Measurements from ENCODE around the gene GTPBP3. TPM values are rescaled to one million over a fixed set of nuclear protein-coding genes. Genes with fewer than 3 reads are reported as not detected.
A peak's percentile ranks its signal among the peaks of the same experiment; 100 is the strongest.
"Not testable (repeated sequence)": the region's sequence is repeated elsewhere in the genome, so short reads cannot be mapped to it uniquely, and the experiment has no call there.

Gene GTPBP3
- total RNA-seq, 4 donors from 2014 or later: 6.7 to 21.3 (median 11.1) TPM

- ATAC-seq (no peak), DNase-seq (no peak)
- peaks cover 0 to 6% (median 0%) of the 10 kb centered on the region in 3 donors for H3K27me3 ChIP-seq
- H3K27ac ChIP-seq: peak overlapping the region in 3 of 4 donors; percentile 52 to 75 (median 60)
- in situ Hi-C loops (cut with MboI; ENCODE audit: low sequenced_read_pairs in 4 of 4) (no loop called here), intact Hi-C loops (cut with DNase I; ENCODE audit: low total_unique reads) (no loop called here)
- H3K4me1 ChIP-seq: no peaks in the 10 kb centered on the region
- no peak overlapping the region for H3K4me3 ChIP-seq
- no peaks in the 10 kb centered on the region for H3K36me3 ChIP-seq
- no peaks in the 10 kb centered on the region for H3K9me3 ChIP-seq
- no peak for TF ChIP-seq POLR2A (IDR thresholded peaks at IDR 0.05)
- TF ChIP-seq CTCF (IDR thresholded peaks at IDR 0.05 in 4 of 5, conservative IDR thresholded peaks at IDR 0.05 in 1 of 5): no peak
These were observed 19.8 kb downstream of the GTPBP3 start for GRCh38 chr19:17357078-17357666.

DNA sequence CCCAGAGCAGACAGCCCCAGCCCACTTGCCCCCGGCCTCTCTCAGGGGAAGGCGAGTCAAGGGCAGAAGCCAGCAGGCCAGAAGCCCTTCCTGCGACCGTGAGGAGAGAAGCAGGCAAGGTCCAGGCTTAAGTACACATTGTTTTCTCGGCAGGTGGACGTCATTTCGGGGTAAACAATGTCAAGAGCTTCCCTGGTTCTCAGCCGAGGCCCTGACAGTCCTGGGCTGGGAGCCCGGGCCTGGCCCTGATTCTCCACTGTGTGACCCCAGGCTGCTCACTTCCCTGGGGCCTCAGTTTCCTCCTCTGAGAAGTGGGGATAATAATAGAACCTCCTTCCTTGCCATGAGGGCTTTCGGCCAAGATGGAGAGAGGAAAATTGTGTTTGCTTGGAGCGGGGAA lies 20.4 kb downstream of the GTPBP3 start:
- no peak for DNase-seq
- Histone ChIP-seq H3K4me3 (no peak overlapping the region), H3K27me3 (peaks cover 0 to 4% (median 0%) of the 10 kb centered on the region in 3 donors), H3K9me3 (no peaks in the 10 kb centered on the region), H3K27ac (peak overlapping the region; percentile 12 to 75 (median 56)), H3K4me1 (no peaks in the 10 kb centered on the region), H3K36me3 (no peaks in the 10 kb centered on the region)
- peak in 1 of 2 donors; percentile 40 for ATAC-seq
- intact Hi-C loops (cut with DNase I; ENCODE audit: low total_unique reads) (no loop called here), in situ Hi-C loops (cut with MboI; ENCODE audit: low sequenced_read_pairs in 4 of 4) (no loop called here)
- TF ChIP-seq CTCF (IDR thresholded peaks at IDR 0.05 in 4 of 5, conservative IDR thresholded peaks at IDR 0.05 in 1 of 5) (no peak), POLR2A (IDR thresholded peaks at IDR 0.05) (no peak)

DNA sequence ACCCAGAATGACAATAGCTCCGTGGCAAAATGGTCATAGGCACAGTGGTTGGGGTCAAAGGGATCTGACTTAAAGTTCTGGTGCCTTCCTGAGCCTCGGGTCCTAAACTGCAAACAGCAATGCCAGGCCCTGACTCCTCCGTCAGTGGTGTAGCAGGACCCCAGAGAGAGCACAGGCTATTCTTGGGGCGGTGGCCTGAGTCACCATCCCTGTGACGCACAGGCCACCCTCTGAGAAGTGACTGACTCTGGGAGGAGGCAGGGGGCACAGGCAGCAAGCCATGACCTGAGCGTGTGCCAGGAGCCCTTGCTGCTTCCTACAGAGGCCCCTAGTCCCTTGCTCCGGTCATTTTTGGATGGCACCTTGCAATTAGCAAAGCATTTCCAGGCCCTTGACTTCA lies 21.0 kb downstream of the GTPBP3 start:
- intact Hi-C loops (cut with DNase I; ENCODE audit: low total_unique reads): no loop called here
- no peak overlapping the region for H3K4me3 ChIP-seq
- H3K9me3 ChIP-seq: no peaks in the 10 kb centered on the region
- TF ChIP-seq POLR2A (IDR thresholded peaks at IDR 0.05): no peak
- no peak for TF ChIP-seq CTCF (IDR thresholded peaks at IDR 0.05 in 4 of 5, conservative IDR thresholded peaks at IDR 0.05 in 1 of 5)
- peak overlapping the region; percentile 12 to 75 (median 56) for H3K27ac ChIP-seq
- H3K36me3 ChIP-seq: no peaks in the 10 kb centered on the region
- in situ Hi-C loops (cut with MboI; ENCODE audit: low sequenced_read_pairs in 4 of 4): no loop called here
- ATAC-seq: peak; percentile 53 to 58
- H3K27me3 ChIP-seq: no peaks in the 10 kb centered on the region
- no peaks in the 10 kb centered on the region for H3K4me1 ChIP-seq
- DNase-seq: peak in 1 of 2 donors; percentile 33

- Histone ChIP-seq H3K4me1 (no peaks in the 10 kb centered on the region), H3K27me3 (no peaks in the 10 kb centered on the region), H3K9me3 (no peaks in the 10 kb centered on the region), H3K36me3 (no peaks in the 10 kb centered on the region), H3K27ac (no peak overlapping the region), H3K4me3 (no peak overlapping the region)
- DNase-seq: no peak
- no peak for ATAC-seq
- in situ Hi-C loops (cut with MboI; ENCODE audit: low sequenced_read_pairs in 4 of 4) (no loop called here), intact Hi-C loops (cut with DNase I; ENCODE audit: low total_unique reads) (no loop called here)
- TF ChIP-seq CTCF (IDR thresholded peaks at IDR 0.05 in 4 of 5, conservative IDR thresholded peaks at IDR 0.05 in 1 of 5) (no peak), POLR2A (IDR thresholded peaks at IDR 0.05) (no peak)
These were observed 22.8 kb downstream of the GTPBP3 start for GRCh38 chr19:17359905-17360800.

DNA sequence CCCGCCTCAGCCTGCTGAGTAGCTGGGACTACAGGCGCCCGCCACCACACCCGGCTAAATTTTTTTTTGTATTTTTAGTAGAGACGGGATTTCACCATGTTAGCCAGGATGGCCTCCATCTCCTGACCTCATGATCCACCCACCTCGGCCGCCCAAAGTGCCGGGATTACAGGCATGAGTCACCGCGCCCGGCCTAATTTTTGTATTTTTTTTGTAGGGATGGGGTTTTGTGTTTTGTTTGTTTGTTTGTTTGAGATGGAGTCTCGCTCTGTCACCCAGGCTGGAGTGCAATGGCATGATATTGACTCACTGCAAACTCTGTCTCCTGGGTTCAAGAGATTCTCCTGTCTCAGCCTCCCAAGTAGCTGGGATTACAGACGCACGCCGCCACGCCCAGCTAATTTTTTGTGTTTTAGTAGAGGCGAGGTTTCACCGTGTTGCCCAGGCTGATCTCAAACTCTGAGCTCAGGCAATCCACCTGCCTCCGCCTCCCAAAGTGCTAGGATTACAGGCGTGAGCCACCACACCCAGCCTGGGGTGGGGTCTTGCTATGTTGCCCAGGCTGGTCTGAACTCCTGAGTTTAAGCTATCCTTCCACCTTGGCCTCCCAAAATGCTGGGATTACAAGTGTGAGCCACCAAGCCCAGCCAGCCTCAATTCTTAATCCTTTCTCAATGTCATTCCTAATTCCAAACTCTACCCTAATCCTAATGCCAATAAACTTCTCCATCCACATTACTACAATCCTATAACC lies 26.7 kb downstream of the GTPBP3 start:
- H3K27ac ChIP-seq; H3K27me3 ChIP-seq; in situ Hi-C loops (cut with MboI; ENCODE audit: low sequenced_read_pairs in 4 of 4); DNase-seq; H3K9me3 ChIP-seq; H3K4me3 ChIP-seq; H3K4me1 ChIP-seq; ATAC-seq; intact Hi-C loops (cut with DNase I; ENCODE audit: low total_unique reads); H3K36me3 ChIP-seq: not testable (repeated sequence)
